T-helper 17 cell (primary cell): ENCODE results near the gene DPP10. TPM values are rescaled to one million over a fixed set of nuclear protein-coding genes. Genes with fewer than 3 reads are reported as not detected.
"Not testable (repeated sequence)": the region's sequence is repeated elsewhere in the genome, so short reads cannot be mapped to it uniquely, and the experiment has no call there.

Experiments
- ATAC-seq: fragments of 150-1000 bp; cut with Tn5 transposase; 2 replicates; pipeline ENCODE4 v1.10.0; 2021; ENCODE audit warnings: mild to moderate bottlenecking, moderate library complexity
- DNase-seq, 3 donors: peaks; one replicate each; pipeline versions ENCODE4 v3.0.0 to v3.0.0-alpha.2; 2020 to 2021
- H3K9me3 ChIP-seq: one replicate; pipeline ENCODE4 v1.7.0; 2013; ENCODE audit warnings: low read length, mild to moderate bottlenecking; ENCODE audit not compliant: control insufficient read depth, poor library complexity, severe bottlenecking
- H3K27ac Mint-ChIP-seq: one replicate; pipeline ENCODE4 v1.8.0; 2022; ENCODE audit warnings: mild to moderate bottlenecking, moderate library complexity, mixed read lengths
- H3K27me3 Mint-ChIP-seq: one replicate; pipeline ENCODE4 v1.8.0; 2022; ENCODE audit warnings: mixed read lengths
- H3K36me3 Mint-ChIP-seq: one replicate; pipeline ENCODE4 v1.8.0; 2022; ENCODE audit warnings: low read depth, mixed read lengths
- H3K4me1 Mint-ChIP-seq: one replicate; pipeline ENCODE4 v1.8.0; 2022; ENCODE audit warnings: mild to moderate bottlenecking, mixed read lengths
- H3K4me3 Mint-ChIP-seq: one replicate; pipeline ENCODE4 v1.8.0; 2022; ENCODE audit warnings: mild to moderate bottlenecking, moderate library complexity, mixed read lengths
- total RNA-seq, 4 donors: library from RNA in 2 of 4; stranded (reverse) in 2 of 4; gene quantifications; one replicate each; pipeline ENCODE4 v1.2.3 and lab custom pipeline; 2022 to 2026

DPP10 gene
- total RNA-seq, 2 donors from 2014 or later = not detected

DNA sequence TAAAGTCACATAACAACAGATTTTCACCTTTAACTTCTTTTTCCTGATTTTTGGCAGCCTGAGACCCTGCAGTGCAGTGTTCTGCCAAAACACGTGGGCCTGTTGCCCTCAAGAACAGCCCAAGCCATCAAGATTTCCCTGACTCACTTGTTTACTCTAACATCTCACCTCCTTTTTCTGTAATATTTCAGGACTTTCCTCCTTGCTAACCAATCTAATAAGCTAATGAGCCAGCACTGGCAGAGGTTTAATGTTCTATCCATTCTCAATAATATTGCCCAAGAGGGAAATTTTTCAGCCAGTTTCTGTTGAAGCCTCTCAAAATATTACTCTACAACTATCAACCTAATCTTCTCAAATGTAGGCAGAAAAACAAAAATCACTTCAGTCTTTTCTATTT, 635.2 kb downstream of the DPP10 start:
- ATAC-seq = no peak
- Mint-ChIP-seq H3K4me3 (no peak overlapping the region), H3K27me3 (no peaks in the 10 kb centered on the region), H3K27ac (no peak overlapping the region), H3K36me3 (no peaks in the 10 kb centered on the region), H3K4me1 (no peaks in the 10 kb centered on the region)
- no peak for DNase-seq
- no peaks in the 10 kb centered on the region for H3K9me3 ChIP-seq

DNA sequence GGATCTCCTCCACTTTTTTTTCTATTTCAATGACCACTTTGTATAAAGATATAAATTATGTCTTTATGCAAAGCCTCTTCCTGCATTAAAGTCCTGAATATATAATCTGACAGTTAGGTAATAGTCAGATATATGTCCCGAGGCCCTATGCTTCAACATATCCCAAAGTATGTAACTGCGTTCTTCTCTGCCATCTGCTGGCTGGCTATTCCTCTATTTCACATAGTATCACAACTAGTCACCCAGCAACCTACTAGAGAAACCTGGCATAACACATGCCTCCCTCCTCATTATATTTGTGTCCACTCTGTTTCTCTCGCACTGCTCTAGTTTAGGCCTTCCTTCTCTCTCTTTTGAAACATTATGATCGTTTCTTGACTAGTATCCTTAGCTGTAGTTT, 640.8 kb downstream of the DPP10 start:
- H3K9me3 ChIP-seq = no peaks in the 10 kb centered on the region
- no peaks in the 10 kb centered on the region for H3K36me3 Mint-ChIP-seq
- DNase-seq = no peak
- no peak for ATAC-seq
- H3K4me1 Mint-ChIP-seq = no peaks in the 10 kb centered on the region
- no peak overlapping the region for H3K4me3 Mint-ChIP-seq
- no peak overlapping the region for H3K27ac Mint-ChIP-seq
- H3K27me3 Mint-ChIP-seq = no peaks in the 10 kb centered on the region

DNA sequence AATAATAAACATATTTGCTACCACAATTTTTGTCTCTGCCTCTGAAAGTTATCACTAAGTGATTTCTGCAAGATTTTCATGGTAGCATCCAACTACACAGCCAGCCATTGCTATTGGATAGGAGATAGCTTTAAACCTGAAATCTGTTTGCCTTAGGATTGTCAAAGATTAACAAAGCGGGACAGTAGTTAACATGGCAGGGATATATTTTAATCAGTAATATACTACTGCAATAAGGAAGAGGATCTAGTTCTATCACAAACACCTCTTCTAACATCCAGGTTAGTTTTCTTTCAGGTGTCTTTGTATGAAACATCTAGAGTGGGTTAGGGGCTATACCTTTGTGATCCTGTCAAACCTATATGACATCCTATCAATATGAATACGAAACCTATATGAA, 641.3 kb downstream of the DPP10 start:
- H3K27me3 Mint-ChIP-seq = no peaks in the 10 kb centered on the region
- H3K4me3 Mint-ChIP-seq = no peak overlapping the region
- no peaks in the 10 kb centered on the region for H3K36me3 Mint-ChIP-seq
- no peaks in the 10 kb centered on the region for H3K4me1 Mint-ChIP-seq
- H3K9me3 ChIP-seq = no peaks in the 10 kb centered on the region
- H3K27ac Mint-ChIP-seq = no peak overlapping the region
- no peak for DNase-seq
- no peak for ATAC-seq

DNA sequence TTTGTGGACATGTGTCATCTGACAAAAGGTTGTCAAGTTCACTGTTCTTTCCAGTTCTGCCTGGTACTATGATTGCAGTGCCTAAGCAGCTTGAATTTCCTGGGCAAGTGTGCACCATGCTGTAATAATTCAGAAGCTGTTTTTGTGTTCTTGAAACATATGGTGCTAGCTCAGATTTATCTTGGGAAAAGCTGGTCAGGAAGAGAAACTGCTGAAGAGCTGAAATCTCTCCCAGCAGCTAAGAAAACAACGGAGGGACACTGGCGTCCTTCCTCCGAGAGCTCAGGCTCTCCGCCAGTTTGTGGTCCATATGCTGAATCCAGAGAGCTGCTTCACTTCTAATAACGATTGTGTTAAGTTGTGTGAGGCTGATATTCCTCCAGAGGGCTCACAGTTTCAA, 642.0 kb downstream of the DPP10 start:
- H3K4me3 Mint-ChIP-seq = no peak overlapping the region
- no peaks in the 10 kb centered on the region for H3K27me3 Mint-ChIP-seq
- H3K36me3 Mint-ChIP-seq = no peaks in the 10 kb centered on the region
- no peak overlapping the region for H3K27ac Mint-ChIP-seq
- no peak for DNase-seq
- no peak for ATAC-seq
- H3K9me3 ChIP-seq = no peaks in the 10 kb centered on the region
- no peaks in the 10 kb centered on the region for H3K4me1 Mint-ChIP-seq

DNA sequence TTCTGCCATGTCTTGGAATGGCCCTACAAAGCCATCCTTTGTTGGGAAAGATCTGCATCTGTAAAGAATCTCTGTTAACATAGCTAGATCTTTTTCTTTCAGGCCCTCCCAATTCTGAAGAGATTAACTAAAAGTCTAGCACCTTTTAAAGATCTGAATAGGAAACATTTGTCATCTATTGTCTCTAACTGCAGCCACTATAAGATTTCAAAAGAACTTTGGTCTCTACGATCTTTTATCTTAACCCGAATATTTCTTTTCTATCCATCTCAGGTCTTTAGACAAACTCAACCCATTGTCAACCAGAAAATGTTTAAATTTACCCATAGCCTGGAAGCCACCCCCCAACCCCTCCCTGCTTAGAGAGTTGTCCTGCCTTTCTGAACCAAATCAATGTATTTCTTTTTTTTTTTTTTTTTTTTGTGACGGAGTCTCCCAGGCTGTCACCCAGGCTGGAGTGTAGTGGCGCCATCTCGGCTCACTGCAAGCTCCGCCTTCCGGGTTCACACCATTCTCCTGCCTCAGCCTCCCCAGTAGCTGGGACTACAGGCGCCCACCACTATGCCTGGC, 643.7 kb downstream of the DPP10 start:
- H3K27me3 Mint-ChIP-seq, DNase-seq, H3K4me1 Mint-ChIP-seq, H3K9me3 ChIP-seq, ATAC-seq, H3K4me3 Mint-ChIP-seq, H3K27ac Mint-ChIP-seq, H3K36me3 Mint-ChIP-seq: not testable (repeated sequence)

DNA sequence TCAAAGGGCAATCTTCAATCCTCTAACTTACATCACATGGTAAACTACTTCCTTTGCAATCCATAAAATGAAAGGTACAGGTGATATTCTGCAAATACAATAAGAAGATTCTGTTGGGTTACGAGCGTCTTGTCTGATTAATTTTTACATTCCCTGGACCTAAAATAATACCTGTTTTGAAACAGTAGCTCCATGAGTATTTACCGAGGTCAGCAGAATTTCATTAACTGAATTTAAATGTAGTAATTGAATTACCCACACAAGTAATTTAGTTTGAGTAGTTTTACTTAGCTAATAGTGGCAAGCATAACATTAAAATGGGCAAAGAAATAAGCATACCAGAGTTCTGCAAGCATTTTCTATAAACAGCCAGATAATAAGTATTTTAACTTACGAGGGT, 652.0 kb downstream of the DPP10 start:
- DNase-seq = no peak
- Mint-ChIP-seq H3K4me1 (no peaks in the 10 kb centered on the region), H3K4me3 (no peak overlapping the region), H3K27ac (no peak overlapping the region), H3K36me3 (no peaks in the 10 kb centered on the region), H3K27me3 (no peaks in the 10 kb centered on the region)
- no peak for ATAC-seq
- no peaks in the 10 kb centered on the region for H3K9me3 ChIP-seq

DNA sequence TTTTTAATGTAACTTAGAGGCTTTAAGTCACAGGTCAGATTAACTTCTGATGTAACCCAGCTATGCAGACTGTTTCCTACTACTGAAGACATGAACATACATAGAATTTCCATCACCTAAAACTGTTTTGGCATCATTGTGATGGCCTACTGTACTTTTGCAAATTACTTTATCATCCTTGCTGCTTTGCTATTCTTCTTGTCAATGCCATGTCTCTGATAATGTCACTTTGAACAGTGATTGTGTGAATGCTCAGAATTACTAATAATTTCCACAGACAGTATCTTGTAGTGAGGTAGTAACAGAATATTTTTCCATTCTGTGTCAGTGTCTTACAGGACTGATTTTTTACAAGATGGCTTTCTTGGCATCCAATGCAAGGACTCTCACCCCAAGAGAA, 663.5 kb downstream of the DPP10 start:
- DNase-seq (no peak), ATAC-seq (no peak)
- no peaks in the 10 kb centered on the region for H3K27me3 Mint-ChIP-seq
- no peak overlapping the region for H3K4me3 Mint-ChIP-seq
- no peak overlapping the region for H3K27ac Mint-ChIP-seq
- H3K36me3 Mint-ChIP-seq = no peaks in the 10 kb centered on the region
- no peaks in the 10 kb centered on the region for H3K4me1 Mint-ChIP-seq
- H3K9me3 ChIP-seq = no peaks in the 10 kb centered on the region

DNA sequence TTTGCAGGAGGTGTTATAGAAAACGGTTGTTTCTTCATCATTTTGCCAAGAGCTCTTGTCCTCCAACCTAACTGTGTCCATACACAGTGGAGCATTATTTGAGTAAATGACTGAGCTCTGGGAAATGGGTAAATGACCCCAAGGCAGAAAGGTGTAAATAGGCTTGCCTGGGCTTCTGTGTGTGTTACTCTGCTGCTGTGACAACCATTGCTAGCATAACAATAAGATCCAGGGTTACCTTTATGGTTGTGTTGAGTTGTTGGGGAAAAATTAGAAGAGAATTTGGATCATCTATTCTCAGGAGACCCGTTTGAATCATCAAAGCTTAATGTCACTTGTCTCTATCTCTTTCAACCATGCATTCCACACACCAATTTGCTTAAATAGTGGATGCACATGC, 672.7 kb downstream of the DPP10 start:
- Mint-ChIP-seq H3K27ac (no peak overlapping the region), H3K4me1 (no peaks in the 10 kb centered on the region), H3K4me3 (no peak overlapping the region), H3K27me3 (no peaks in the 10 kb centered on the region), H3K36me3 (no peaks in the 10 kb centered on the region)
- ATAC-seq (no peak), DNase-seq (no peak)
- H3K9me3 ChIP-seq = no peaks in the 10 kb centered on the region

DNA sequence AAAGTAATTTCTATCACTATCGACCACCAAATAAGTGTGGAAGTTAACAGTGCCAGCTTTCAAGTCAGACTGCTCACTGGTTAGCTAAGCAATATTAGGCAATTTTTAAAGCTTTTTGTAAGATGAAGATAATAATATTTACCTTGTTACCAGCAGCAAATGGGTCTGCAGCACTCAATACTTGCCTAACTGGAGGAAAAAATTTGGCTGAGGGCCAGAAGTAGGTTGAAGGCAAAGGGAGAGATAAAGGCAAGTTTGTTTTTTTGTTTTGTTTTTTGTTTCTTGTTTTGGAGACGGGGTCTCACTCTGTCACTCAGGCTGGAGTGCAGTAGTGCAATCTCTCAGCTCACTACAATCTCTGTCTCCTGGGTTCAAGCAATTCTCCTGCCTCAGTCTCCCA, 675.9 kb downstream of the DPP10 start:
- no peak for DNase-seq
- Mint-ChIP-seq H3K27ac (no peak overlapping the region), H3K36me3 (no peaks in the 10 kb centered on the region), H3K27me3 (no peaks in the 10 kb centered on the region), H3K4me1 (no peaks in the 10 kb centered on the region), H3K4me3 (no peak overlapping the region)
- ATAC-seq = no peak
- no peaks in the 10 kb centered on the region for H3K9me3 ChIP-seq

DNA sequence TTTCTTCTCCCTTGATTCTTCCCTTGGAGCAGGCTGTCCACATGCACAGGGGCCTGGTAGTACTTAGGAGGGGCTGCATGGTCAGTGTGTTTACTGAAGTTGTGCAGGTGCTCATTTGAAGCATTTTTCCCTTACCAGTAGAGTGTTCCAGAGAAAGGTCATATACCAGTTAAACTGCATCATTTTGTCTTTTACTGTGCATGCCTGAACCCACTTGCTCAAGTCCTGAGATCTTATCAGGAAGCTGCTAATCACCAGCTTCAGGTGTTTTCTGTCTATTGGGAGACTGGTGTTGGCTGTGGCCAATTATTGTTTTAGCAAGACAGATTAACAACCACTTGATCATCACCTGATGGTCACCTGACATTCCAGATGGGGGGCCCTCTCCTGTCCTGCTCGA, 676.6 kb downstream of the DPP10 start:
- ATAC-seq = no peak
- DNase-seq = no peak
- no peaks in the 10 kb centered on the region for H3K36me3 Mint-ChIP-seq
- H3K27ac Mint-ChIP-seq = no peak overlapping the region
- H3K4me1 Mint-ChIP-seq = no peaks in the 10 kb centered on the region
- H3K4me3 Mint-ChIP-seq = no peak overlapping the region
- H3K9me3 ChIP-seq = no peaks in the 10 kb centered on the region
- no peaks in the 10 kb centered on the region for H3K27me3 Mint-ChIP-seq

DNA sequence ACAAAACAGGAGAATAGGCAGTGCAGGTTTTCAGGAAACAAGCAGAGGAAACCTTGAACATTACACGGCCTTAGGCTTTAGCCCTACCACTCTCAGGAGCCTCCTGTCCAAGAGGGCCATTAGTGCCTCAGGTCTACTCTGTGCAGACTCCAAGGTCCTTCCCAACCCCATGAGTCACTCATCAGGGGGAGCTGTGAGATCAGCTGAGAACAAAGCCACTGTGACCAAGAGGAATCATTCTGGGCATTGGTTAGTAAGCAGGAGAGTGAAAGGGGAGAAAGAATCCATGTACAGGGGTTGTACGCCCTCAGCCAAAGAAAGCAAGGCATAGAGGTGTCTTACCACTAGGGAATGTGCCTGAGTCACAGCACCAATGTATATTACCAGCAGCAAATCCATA, 680.3 kb downstream of the DPP10 start:
- H3K9me3 ChIP-seq = no peaks in the 10 kb centered on the region
- Mint-ChIP-seq H3K4me1 (no peaks in the 10 kb centered on the region), H3K27me3 (no peaks in the 10 kb centered on the region), H3K4me3 (no peak overlapping the region), H3K27ac (no peak overlapping the region), H3K36me3 (no peaks in the 10 kb centered on the region)
- DNase-seq = no peak
- ATAC-seq = no peak

DNA sequence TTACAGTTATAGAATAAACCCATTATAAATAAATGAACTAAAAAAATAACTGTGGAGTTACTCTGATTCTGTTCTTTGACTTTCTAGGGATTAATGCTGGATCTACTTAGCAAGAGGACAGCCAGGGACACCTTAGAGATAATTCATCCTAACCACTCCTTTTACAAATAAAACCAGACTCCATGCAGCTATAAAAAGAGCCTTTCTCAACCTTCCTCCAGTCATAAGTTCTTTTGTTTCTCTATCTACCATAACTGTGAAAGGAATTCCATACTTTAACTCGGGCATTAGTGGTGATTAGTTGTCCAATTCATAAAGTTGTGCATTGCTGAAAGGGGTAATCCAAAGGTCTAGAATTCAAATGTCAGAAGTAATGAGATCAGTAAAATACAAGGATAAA, 682.4 kb downstream of the DPP10 start:
- Mint-ChIP-seq H3K27ac (no peak overlapping the region), H3K4me1 (no peaks in the 10 kb centered on the region), H3K4me3 (no peak overlapping the region), H3K36me3 (no peaks in the 10 kb centered on the region), H3K27me3 (no peaks in the 10 kb centered on the region)
- DNase-seq = no peak
- ATAC-seq = no peak
- no peaks in the 10 kb centered on the region for H3K9me3 ChIP-seq

DNA sequence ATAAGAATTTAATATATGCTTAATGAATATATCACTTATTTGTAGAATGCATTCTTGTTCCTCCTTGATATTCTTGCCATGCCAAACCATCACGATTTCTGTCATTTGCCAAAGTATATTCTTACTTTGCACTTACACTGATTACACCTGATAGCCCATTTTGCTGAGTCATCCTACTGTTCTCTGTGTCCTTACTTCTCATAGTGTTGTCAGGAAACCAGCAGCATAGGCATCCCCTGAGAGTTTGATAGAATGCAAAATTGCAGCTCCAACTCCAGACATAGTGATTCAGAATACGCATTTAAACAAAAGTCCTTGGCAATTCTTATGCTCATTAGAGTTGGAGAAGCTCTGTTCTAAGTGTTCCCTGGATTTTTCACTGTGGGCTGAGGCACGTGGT, 687.1 kb downstream of the DPP10 start:
- H3K36me3 Mint-ChIP-seq = no peaks in the 10 kb centered on the region
- DNase-seq (no peak), ATAC-seq (no peak)
- H3K27me3 Mint-ChIP-seq = no peaks in the 10 kb centered on the region
- no peak overlapping the region for H3K27ac Mint-ChIP-seq
- H3K4me3 Mint-ChIP-seq = no peak overlapping the region
- H3K4me1 Mint-ChIP-seq = no peaks in the 10 kb centered on the region
- no peaks in the 10 kb centered on the region for H3K9me3 ChIP-seq

DNA sequence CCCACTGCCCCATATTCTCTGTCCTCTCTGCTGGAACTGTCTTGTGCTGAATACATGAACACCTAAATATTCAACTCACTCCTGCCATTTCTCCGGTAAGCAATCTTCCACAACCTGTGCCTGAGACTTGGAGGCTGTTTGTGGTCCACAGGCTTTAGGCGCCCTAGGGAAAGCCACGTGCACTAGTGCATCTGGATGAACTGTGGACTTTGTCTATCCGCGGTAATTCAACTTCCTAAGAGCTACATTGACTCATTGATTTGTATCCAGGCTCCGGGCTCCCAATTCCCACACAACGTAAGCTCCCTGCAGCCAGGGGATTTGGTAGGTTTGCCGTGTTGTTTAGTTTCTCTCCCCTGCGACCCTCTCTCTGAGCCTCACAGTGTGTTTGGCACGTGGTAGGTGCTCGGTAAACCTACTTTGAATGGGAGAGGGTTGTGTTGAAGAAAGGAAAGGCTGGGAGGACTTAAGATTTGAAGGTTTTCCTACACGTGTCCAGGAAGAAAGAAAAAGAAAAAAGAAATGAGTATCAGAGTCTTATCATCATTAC, 718.2 kb downstream of the DPP10 start:
- peaks cover 3% of the 10 kb centered on the region for H3K36me3 Mint-ChIP-seq
- no peak overlapping the region for H3K4me3 Mint-ChIP-seq
- H3K27me3 Mint-ChIP-seq = peaks cover 21% of the 10 kb centered on the region
- DNase-seq = no peak
- H3K4me1 Mint-ChIP-seq = no peaks in the 10 kb centered on the region
- H3K27ac Mint-ChIP-seq = no peak overlapping the region
- no peaks in the 10 kb centered on the region for H3K9me3 ChIP-seq
- ATAC-seq = no peak
